Loucy (cell line): ENCODE measurements around the gene VWA5A.
"Not testable (repeated sequence)": the region's sequence is repeated elsewhere in the genome, so short reads cannot be mapped to it uniquely, and the experiment has no call there.

Experiments used
- H2AFZ ChIP-seq: fragments of 200-600 bp; sonication (generic); 2 replicates; pipeline ENCODE4 v1.6.0; 2016; ENCODE audit warnings: antibody characterized with exemption, mild to moderate bottlenecking, low read length, moderate library complexity
- H3F3A ChIP-seq: fragments of 200-600 bp; 2 replicates; pipeline ENCODE4 v1.6.0; 2016; ENCODE audit warnings: antibody characterized with exemption, low read depth, mild to moderate bottlenecking
- H3K27me3 ChIP-seq: fragments of 200-600 bp; sonication (generic); 2 replicates; pipeline ENCODE4 v1.6.1; 2014; ENCODE audit warnings: low read length, mild to moderate bottlenecking; ENCODE audit not compliant: insufficient read depth, poor library complexity, severe bottlenecking
- H3K36me3 ChIP-seq: fragments of 200-600 bp; sonication (generic); 2 replicates; pipeline ENCODE4 v1.6.1; 2016; ENCODE audit warnings: low read length; ENCODE audit not compliant: insufficient read depth
- H3K4me1 ChIP-seq: fragments of 200-600 bp; sonication (generic); 2 replicates; pipeline ENCODE4 v1.5.1; 2014; ENCODE audit warnings: low read length, mild to moderate bottlenecking; ENCODE audit not compliant: insufficient read depth, poor library complexity, severe bottlenecking
- H3K4me2 ChIP-seq: fragments of 200-600 bp; sonication (generic); 2 replicates; pipeline ENCODE4 v1.6.0; 2014; ENCODE audit warnings: antibody characterized with exemption, low read length, low read depth, mild to moderate bottlenecking; ENCODE audit not compliant: poor library complexity, severe bottlenecking
- H3K4me3 ChIP-seq: fragments of 200-600 bp; sonication (generic); 2 replicates; pipeline ENCODE4 v1.5.1; 2014; ENCODE audit warnings: low read length, mild to moderate bottlenecking, mixed read lengths; ENCODE audit not compliant: poor library complexity, severe bottlenecking
- H3K79me2 ChIP-seq: fragments of 200-600 bp; sonication (generic); 2 replicates; pipeline ENCODE4 v1.6.1; 2014; ENCODE audit warnings: low read length; ENCODE audit not compliant: insufficient read depth
- H3K9ac ChIP-seq: fragments of 200-600 bp; sonication (generic); 2 replicates; pipeline ENCODE4 v1.6.0; 2014; ENCODE audit warnings: mild to moderate bottlenecking, low read depth, low read length, moderate library complexity; ENCODE audit not compliant: poor library complexity, severe bottlenecking
- H3K9me2 ChIP-seq: fragments of 200-600 bp; sonication (generic); replicated peaks from 2 replicates; pipeline ENCODE4 v1.6.1; 2016; ENCODE audit warnings: low read depth, low read length, mixed read lengths
- H3K9me3 ChIP-seq: fragments of 200-600 bp; sonication (generic); 2 replicates; pipeline ENCODE4 v1.6.1; 2014; ENCODE audit warnings: mild to moderate bottlenecking, antibody characterized with exemption, low read length, low read depth; ENCODE audit not compliant: insufficient read depth
- H4K20me1 ChIP-seq: fragments of 200-600 bp; sonication (generic); 2 replicates; pipeline ENCODE4 v1.6.0; 2014; ENCODE audit warnings: antibody characterized with exemption, low read length, mild to moderate bottlenecking; ENCODE audit not compliant: insufficient read depth, poor library complexity, severe bottlenecking
- CTCF ChIP-seq: fragments of 200-600 bp; sonication (generic); conservative IDR thresholded peaks from 2 replicates; pipeline ENCODE4 v1.5.1; 2014; ENCODE audit warnings: mild to moderate bottlenecking, antibody characterized with exemption, low read length
- EZH2phosphoT487 ChIP-seq: fragments of 200-600 bp; IDR thresholded peaks from 2 replicates; pipeline ENCODE4 v1.6.1; 2018; ENCODE audit warnings: antibody characterized with exemption, mild to moderate bottlenecking, moderate library complexity, borderline replicate concordance

Gene VWA5A

GRCh38 chr11:124168796-124169195 lies 53.5 kb downstream of the VWA5A start:
- no peaks in the 10 kb centered on the region for H3K9me2 ChIP-seq
- no peak overlapping the region for H3K4me3 ChIP-seq
- H2AFZ ChIP-seq: no peak overlapping the region
- H3K27me3 ChIP-seq: no peaks in the 10 kb centered on the region
- H3K4me2 ChIP-seq: no peak overlapping the region
- no peak overlapping the region for H3K9ac ChIP-seq
- no peaks in the 10 kb centered on the region for H3K36me3 ChIP-seq
- H3K79me2 ChIP-seq: no peaks in the 10 kb centered on the region
- H4K20me1 ChIP-seq: no peaks in the 10 kb centered on the region
- TF ChIP-seq CTCF (no peak), EZH2phosphoT487 (no peak)
- no peaks in the 10 kb centered on the region for H3F3A ChIP-seq
- H3K4me1 ChIP-seq: no peaks in the 10 kb centered on the region
- H3K9me3 ChIP-seq: no peaks in the 10 kb centered on the region

- not testable (repeated sequence) for H3K9me2 ChIP-seq, H3K36me3 ChIP-seq, H3K9ac ChIP-seq, H3K27me3 ChIP-seq, H4K20me1 ChIP-seq, H3K4me1 ChIP-seq, H3K79me2 ChIP-seq, H3K4me2 ChIP-seq, H3F3A ChIP-seq, H2AFZ ChIP-seq, H3K4me3 ChIP-seq, H3K9me3 ChIP-seq
Observed at GRCh38 chr11:124170315-124170714, 55.1 kb downstream of the VWA5A start.

GRCh38 chr11:124170801-124171586 lies 55.7 kb downstream of the VWA5A start:
- no peaks in the 10 kb centered on the region for H3K4me1 ChIP-seq
- TF ChIP-seq EZH2phosphoT487: no peak
- TF ChIP-seq CTCF: no peak
- H2AFZ ChIP-seq: no peak overlapping the region

GRCh38 chr11:124172101-124172500 lies 56.9 kb downstream of the VWA5A start:
- Histone ChIP-seq H3K4me3 (no peak overlapping the region), H3K36me3 (no peaks in the 10 kb centered on the region), H4K20me1 (no peaks in the 10 kb centered on the region), H3K9me2 (no peaks in the 10 kb centered on the region), H3K9ac (no peak overlapping the region), H3F3A (no peaks in the 10 kb centered on the region), H3K9me3 (no peaks in the 10 kb centered on the region), H3K79me2 (no peaks in the 10 kb centered on the region), H3K4me1 (no peaks in the 10 kb centered on the region), H3K4me2 (no peak overlapping the region), H3K27me3 (no peaks in the 10 kb centered on the region), H2AFZ (no peak overlapping the region)
- TF ChIP-seq CTCF: no peak
- no peak for TF ChIP-seq EZH2phosphoT487

More at GRCh38 chr11:124170801-124171586, 55.7 kb downstream of the VWA5A start:
- Histone ChIP-seq H3K9me3 (no peaks in the 10 kb centered on the region), H3K9me2 (no peaks in the 10 kb centered on the region), H3K9ac (no peak overlapping the region), H3K4me3 (no peak overlapping the region), H3K4me2 (no peak overlapping the region), H3K79me2 (no peaks in the 10 kb centered on the region), H4K20me1 (no peaks in the 10 kb centered on the region), H3K36me3 (no peaks in the 10 kb centered on the region), H3F3A (no peaks in the 10 kb centered on the region), H3K27me3 (no peaks in the 10 kb centered on the region)
